GM21528 (cell line): ENCODE measurements around the gene SRPRB.

Experiments used
- ATAC-seq: cut with Tn5 transposase; IDR thresholded peaks from one replicate; pipeline ENCODE4 v1.9.1; 2021; ENCODE audit warnings: mild to moderate bottlenecking, moderate library complexity; ENCODE audit not compliant: unreplicated experiment, low FRiP score

The SRPRB gene

GRCh38 chr3:133825969-133826727 is 20.5 kb downstream of the SRPRB start:
- ATAC-seq = no peak

DNA sequence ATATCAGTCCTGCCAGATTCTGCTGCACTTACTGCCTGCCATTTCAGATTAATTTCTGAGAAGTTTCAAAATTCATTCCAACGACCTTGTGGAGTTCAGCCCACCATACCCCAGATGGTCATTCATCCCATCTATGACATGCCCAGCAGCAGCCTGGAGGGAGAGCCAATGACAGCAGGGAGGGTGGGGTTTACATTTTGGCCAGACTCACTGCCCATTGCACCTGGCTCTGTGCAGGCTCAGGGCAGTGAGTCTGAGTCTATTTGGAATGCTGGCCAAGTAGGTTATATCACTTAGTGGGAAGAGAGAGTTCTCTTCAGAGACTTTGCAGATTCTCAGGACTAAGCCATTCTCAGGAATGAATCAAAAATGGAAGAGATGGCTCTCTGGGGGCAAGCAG is 21.5 kb downstream of the SRPRB start:
- no peak for ATAC-seq

DNA sequence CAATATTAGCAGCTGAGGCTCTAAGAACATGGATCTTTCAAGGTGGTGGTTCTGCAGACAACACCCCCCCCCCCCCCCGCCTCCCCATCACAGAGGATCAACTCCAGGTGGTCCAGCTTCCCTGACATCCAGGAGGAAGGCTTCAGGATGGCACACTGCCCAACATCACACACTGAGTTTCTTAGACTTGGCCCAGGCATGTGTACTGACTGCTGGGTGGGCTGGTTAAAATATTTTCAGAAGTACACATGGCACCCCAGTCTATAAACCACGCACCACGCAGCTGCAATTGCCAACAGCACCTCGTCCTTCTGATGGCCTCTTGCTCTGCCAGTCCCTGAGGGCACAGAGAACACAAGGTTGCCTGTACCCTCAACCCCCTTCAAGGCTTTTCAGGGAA is 22.1 kb downstream of the SRPRB start:
- ATAC-seq = no peak

DNA sequence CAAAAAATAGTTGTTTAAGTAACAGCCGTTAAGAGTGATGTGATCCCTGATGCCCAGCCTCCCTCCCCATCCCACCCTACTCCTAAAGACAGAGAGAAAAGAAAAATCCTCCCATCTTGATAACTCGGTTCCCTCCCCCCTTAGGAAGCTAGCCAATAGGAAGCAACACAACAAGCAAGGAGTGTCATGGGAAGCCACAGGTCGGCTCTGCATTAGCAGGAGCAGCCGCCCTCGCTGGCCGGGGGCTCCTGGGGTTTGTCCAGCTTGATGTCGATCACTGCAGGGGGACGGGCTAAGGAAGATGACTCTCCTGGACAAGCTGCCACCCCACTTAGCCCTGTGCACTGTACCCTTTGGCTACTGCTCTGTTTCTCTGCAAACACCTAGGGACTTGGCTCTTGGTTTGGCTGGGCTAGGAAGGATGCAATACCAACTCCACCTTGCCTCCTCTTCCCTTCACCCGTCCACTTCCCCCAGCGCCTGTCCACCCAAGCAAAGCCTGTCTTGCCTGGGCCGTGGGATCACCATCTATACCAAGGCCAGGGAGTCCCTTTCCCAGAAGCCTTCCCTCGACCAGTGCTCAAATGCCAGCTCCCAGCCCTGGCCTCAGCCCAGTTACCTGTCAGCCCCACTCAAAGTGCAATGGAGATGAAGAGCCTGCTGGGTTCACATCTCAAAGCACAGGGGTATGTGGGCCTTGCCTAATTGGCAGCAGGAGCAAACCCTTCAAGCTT is 23.1 kb downstream of the SRPRB start:
- ATAC-seq = no peak

DNA sequence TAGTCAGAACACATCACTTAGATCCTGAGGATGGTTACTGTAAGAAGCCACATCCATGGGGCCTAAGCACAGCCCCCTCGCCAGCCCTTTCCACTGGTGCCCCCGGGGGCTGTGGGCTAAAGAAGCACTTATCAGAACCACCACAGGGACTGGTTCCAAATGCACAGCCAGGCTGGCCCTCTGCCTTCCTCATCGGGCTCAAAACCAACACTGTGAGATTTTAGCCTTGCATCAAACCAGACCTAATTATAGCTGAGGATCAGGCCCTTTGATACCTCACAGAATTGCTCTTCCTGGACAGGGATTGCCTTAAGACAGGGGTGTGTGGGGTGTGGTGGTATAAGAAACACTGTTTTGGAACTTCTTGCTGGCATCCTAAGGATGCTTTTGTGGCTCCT is 23.7 kb downstream of the SRPRB start:
- no peak for ATAC-seq

GRCh38 chr3:133830071-133830470 is 24.5 kb downstream of the SRPRB start:
- ATAC-seq = no peak

DNA sequence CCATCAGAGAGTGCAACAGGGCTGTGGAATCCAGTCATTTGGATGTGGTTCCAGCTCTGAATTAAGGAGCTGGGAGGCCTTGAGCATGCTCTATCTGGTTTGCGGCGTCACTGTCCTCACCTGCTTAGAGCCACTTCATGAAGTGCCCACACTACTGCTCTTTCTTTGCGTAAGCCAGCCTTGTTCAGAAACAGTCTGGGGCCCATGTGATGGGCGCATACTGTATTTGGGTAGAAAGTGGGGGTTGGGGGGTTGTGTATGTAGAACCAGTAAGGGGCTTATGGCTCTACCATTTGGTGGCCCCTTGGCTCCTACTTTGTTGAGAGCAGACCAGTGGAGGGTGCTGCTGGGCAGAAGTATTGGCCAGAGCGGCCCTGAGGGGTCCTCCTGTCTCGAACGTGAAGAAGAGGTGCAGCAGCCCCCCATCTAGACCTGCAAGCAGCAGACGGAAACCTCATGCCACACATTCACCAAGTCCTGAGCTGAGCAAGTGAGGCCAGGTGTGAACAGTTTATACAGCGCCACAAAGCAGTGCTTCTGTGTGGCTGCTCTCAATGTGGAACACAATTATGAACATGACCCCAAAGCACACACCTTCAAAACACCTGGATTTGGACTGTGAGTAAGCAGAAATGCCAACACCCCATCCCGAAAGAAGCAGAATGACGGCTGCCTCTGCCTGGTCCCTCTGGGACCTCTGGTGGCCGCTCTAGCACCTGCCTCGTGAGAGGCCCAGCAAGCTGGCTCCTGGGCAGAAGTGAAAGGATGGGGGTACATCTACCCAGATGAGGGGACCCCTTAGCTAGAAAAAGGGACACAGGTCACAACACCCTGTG is 26.6 kb downstream of the SRPRB start:
- ATAC-seq = no peak

DNA sequence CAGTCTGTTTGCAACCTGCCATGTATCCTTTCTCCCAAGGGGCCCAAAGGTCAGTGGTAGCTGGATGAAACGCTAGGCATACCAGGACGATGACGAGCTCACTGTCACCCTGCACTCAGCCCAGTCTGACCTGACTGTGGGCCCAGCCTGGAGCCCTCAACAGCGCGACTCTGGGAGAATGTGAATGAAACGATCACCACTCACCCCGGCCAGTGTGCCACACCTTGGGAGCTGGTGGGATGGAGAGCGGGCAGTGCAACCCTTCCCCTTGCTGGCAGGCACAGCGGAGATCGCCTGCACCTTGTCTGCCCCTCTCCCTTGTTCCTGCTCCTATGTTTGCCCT is 27.2 kb downstream of the SRPRB start:
- no peak for ATAC-seq

DNA sequence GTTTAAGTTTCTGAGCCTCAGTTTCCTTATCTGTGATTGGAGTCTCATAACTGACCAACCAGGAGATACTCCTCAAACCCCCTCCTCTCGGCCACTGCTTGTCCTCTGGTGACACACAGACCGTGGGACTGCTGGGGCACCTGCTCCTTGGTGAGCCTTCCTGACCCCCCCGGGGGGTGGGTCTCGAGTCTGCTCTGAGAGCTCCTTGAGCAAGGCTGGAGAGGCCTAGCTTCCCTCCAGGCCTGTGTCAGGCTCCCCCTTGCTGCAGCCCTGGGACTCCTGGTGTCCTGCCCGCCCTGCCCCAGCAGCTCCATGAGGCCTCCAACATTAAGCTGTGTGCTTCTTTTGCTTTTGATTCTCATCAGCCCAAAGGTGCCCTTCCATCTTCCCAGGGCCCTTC is 27.7 kb downstream of the SRPRB start:
- no peak for ATAC-seq

GRCh38 chr3:133833880-133834620 is 28.4 kb downstream of the SRPRB start:
- no peak for ATAC-seq

DNA sequence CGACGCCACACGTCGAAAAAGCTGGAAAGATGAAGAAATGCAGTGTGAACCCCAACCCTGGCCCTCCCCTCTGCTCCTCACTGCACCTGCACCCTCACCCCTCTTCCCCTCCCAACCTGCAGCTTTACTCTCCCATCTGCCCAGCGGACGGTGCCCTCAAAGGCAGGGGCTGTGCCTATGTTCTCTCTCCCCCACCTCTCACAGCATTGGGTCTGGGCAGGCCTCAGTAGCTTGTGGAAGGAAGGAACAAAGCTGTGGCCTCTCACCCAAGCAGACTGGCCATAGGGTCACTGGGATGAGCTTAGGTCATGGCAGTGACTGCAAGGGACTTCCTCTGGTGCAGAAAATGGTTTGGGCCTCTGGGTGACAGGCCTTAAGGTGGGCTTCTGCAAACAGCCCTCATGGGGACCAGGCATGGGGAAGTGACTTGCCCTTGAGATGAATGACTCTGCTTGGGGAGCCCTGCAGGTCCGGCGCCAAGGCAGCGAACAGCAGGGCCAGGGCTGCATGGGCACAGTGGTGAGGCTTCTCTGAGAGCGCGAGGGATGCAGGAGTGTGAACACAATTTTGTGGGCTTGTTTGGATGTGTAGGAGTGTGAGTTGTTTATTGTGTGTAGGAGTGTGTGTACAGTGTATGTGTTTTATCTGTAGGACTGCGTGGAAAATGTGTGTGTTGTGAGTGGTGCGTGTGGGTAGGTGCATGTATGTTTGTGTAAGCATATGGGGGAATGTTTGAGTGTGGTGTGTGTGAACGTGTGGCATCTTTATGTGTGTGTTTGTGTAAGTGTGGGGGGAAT is 29.2 kb downstream of the SRPRB start:
- ATAC-seq = no peak

- ATAC-seq = no peak
Measured at GRCh38 chr3:133835418-133835743, 29.8 kb downstream of the SRPRB start.

GRCh38 chr3:133835961-133836360 is 30.3 kb downstream of the SRPRB start:
- no peak for ATAC-seq

- no peak for ATAC-seq
Measured at GRCh38 chr3:133836497-133837158, 31.0 kb downstream of the SRPRB start.

GRCh38 chr3:133837487-133838295 is 32.1 kb downstream of the SRPRB start:
- no peak for ATAC-seq

DNA sequence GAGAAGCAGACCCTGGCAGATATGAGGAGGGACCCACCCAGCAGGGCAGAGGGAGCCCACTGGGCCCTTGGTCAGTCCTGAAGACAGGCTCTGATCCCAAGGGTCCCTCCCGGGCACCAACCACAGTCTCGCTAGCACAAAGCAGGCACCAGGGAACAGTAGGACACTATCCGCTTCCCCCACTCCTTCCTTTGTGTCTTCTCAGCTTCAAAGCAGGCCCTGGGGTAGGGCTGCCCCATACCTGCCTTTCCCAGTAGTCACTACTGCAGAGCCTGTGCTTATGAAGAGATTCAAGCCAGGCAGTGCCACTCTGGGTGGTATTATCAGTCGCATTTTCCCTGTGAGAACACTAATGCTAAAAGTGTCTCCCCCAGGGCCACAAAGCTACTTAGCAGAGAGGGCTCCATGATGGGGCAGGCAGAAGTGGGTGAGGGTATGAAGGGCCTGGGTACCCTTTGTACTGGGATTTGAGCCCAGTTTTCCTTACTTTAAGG is 32.7 kb downstream of the SRPRB start:
- ATAC-seq = no peak

- no peak for ATAC-seq
Measured at GRCh38 chr3:133838916-133839800, 33.5 kb downstream of the SRPRB start.
